SHP77 (cell line): ENCODE measurements around the gene PSEN1.

Experiments used
- DNase-seq, 2 experiments: peaks; one replicate each; lab custom pipeline; 2025; lab: John Stamatoyannopoulos, UW

The PSEN1 gene

DNA sequence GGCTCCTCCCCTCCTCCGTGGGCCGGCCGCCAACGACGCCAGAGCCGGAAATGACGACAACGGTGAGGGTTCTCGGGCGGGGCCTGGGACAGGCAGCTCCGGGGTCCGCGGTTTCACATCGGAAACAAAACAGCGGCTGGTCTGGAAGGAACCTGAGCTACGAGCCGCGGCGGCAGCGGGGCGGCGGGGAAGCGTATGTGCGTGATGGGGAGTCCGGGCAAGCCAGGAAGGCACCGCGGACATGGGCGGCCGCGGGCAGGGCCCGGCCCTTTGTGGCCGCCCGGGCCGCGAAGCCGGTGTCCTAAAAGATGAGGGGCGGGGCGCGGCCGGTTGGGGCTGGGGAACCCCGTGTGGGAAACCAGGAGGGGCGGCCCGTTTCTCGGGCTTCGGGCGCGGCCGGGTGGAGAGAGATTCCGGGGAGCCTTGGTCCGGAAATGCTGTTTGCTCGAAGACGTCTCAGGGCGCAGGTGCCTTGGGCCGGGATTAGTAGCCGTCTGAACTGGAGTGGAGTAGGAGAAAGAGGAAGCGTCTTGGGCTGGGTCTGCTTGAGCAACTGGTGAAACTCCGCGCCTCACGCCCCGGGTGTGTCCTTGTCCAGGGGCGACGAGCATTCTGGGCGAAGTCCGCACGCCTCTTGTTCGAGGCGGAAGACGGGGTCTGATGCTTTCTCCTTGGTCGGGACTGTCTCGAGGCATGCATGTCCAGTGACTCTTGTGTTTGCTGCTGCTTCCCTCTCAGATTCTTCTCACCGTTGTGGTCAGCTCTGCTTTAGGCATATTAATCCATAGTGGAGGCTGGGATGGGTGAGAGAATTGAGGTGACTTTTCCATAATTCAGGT, at the start of gene PSEN1:
TSS of gene PSEN1 (plus strand) at position 121 of the 839 bp plus-strand sequence. CDS start 11,513 bp downstream, outside the sequence.
- DNase-seq, result peak; percentile 81 to 92

GRCh38 chr14:73091044-73091443, 45.3 kb upstream of the PSEN1 start:
- DNase-seq, result no peak

GRCh38 chr14:73097421-73097820, 38.9 kb upstream of the PSEN1 start:
- no peak for DNase-seq

DNA sequence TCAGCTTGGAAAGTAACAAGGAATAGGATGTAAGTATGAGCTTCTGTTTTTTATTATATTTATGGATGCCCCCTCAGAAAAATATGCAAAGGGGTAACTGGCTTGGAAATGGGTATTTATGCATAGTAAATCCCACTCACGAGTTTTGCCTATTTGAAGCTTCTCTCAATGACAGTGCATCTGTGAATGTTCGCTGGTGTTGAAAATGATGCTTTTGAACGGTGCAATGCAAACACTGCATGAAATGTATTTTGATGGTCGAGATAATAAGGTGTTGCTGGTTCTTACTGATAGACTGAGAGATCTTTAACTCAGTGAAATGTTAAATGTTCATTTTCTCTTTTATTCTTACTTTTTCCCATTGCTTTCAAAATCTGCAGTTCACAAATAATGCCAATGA, 36.0 kb upstream of the PSEN1 start:
- DNase-seq, result no peak

- no peak for DNase-seq
Measured at GRCh38 chr14:73102806-73103497, 33.4 kb upstream of the PSEN1 start.

DNA sequence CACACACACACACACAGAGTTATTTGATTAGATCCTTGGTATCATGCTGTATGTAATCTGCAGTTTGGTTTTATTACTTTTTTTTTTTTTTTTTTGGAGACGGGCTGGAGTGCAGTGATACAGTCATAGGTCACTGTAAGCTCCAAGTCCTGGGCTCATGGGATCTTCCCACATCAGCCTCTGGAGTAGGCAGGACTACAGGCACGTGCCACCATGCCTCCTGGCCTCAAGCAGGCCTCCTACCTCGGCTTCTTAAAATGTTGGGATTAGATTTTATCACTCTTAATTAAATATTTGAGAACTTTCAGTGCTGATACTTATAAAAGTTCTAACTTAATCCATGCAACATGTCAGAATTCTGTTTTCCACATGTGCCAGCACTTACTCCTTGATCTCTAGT, 31.3 kb upstream of the PSEN1 start:
- DNase-seq, result no peak

- no peak for DNase-seq
Measured at GRCh38 chr14:73105727-73106126, 30.6 kb upstream of the PSEN1 start.

GRCh38 chr14:73116079-73116665, 20.1 kb upstream of the PSEN1 start:
- DNase-seq, result no peak

GRCh38 chr14:73124180-73124894, 12.0 kb upstream of the PSEN1 start:
- DNase-seq, result no peak

DNA sequence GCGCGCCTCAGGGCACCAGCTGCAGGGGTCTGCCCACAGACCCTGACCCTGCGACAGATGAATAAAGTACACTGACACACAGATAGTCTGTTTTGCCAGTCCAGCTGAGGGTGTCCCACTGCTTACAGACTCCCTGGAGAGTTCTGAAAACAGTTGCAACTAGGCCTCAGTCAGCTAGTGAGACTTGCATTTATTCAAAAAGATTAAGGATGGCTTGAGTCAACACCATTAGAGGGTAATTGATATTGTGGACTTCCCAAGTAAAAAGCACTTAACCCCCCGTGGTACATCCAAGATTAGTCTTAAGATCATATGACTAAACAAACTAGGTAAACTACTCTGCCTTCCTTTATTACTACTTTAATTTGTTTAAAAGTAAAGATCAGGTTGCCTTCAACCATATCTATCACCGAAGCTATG, 11.1 kb upstream of the PSEN1 start:
- no peak for DNase-seq

GRCh38 chr14:73125746-73126145, 10.6 kb upstream of the PSEN1 start:
- no peak for DNase-seq

DNA sequence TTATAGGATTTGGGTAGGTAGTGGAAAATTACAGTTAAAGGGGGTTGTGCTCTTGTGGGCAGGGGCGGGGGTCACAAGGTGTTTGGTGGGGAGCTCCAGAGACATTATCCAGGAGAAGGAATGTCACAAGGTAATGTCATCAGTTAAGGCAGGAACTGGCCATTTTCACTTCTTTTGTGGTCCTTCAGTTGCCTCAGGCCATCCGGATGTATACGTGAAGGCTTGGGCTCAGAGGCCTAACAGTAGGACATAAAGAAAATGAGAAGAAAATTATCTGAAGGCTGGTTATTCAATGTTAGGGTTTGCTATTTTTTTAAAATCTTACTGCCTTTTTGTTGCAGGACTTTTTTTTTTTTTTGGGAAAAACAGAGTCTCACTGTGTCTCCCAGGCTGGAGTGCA, 2.5 kb upstream of the PSEN1 start:
- DNase-seq, result no peak

DNA sequence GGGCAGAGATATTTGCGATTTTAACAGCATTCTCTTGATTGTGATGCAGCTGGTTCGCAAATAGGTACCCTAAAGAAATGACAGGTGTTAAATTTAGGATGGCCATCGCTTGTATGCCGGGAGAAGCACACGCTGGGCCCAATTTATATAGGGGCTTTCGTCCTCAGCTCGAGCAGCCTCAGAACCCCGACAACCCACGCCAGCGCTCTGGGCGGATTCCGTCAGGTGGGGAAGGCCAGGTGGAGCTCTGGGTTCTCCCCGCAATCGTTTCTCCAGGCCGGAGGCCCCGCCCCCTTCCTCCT, 271 bp upstream of the PSEN1 start:
- DNase-seq, result no peak

GRCh38 chr14:73140811-73141323, 4.6 kb downstream of the PSEN1 start:
- DNase-seq, result no peak

- no peak for DNase-seq
Measured at GRCh38 chr14:73142216-73142615, 5.9 kb downstream of the PSEN1 start.

DNA sequence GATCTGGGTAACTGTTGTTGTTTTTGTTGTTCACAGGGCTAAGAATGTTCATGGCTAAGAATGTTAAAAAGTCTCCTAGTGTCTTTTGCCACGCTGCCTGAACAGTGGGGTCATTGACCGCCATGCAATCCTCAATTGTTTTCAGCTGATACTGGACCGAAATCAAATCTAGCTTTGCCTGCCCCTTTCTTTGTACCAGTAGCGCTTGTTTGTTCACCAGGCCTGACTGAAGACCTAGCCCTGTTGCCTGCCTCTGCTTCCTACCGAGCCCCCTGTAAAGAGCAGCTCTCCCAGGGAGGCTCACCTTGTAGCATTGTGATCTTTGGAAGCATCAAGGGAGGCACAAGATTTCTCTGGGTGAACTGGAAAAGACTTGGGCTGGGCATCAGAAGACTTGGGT, 6.7 kb downstream of the PSEN1 start:
- DNase-seq, result no peak

GRCh38 chr14:73143617-73144016, 7.3 kb downstream of the PSEN1 start:
- DNase-seq, result no peak

DNA sequence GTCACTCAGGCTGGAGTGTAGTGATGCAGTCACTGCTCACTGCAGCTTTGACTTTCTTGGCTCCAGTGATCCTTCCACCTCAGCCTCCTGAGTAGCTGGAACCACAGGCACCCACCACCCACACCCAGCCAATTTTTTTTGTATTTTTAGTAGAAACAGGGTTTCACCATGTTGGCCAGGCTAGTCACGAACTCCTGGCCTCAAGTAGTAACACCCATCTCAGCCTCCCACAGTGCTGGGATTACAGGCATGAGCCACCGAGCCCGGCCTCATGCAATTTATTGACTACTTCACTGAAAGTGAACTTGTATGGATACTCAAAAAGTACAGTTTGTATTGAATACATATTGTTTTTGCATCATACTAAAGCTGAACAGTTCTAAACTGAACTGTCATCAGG, 9.1 kb downstream of the PSEN1 start:
- no peak for DNase-seq

GRCh38 chr14:73146111-73146510, 9.8 kb downstream of the PSEN1 start:
- DNase-seq, result no peak

DNA sequence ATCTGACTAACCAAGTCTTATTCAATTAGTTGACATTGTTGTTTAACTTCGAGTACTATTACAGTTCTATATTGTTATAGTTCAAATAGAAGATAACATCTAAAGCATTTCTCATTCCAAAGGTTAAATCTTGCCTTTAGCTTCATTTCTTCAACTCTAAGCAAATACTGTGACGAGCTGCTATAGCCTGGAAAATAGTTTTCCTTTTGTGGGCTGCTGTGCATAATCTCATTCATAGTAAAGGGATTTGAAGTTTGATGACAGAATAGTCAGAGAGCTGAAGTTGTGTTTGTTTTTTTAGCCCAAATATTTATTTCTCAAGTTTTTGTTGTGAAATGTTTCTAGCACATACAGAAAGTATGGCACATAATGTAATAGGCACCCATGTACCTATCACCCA, 13.4 kb downstream of the PSEN1 start:
- DNase-seq, result no peak

GRCh38 chr14:73153272-73153671, 17.0 kb downstream of the PSEN1 start:
- DNase-seq, result no peak

DNA sequence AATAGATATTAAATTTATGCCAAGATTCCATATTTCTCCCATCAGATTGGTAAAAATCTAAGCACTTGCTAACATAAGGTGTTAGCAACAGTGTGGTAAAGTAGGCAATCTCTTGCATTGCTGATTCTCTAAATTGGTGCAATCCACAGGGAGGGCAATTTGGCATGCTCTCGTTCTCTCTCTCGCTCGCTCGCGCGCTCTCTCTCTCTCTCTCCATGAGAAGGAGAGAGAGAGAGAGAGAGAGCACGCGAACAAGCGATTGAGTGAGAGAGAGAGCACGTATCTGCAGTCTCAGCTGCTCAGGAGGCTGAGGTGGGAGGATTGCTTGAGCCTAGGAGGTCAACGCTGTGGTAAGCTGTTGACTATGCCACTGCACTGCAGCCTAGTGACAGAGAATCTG, 25.9 kb downstream of the PSEN1 start:
- no peak for DNase-seq
